Measurements from ENCODE around the gene GOLGA5.
"Not testable (repeated sequence)": the region's sequence is repeated elsewhere in the genome, so short reads cannot be mapped to it uniquely, and the experiment has no call there.

The GOLGA5 gene, protein sequence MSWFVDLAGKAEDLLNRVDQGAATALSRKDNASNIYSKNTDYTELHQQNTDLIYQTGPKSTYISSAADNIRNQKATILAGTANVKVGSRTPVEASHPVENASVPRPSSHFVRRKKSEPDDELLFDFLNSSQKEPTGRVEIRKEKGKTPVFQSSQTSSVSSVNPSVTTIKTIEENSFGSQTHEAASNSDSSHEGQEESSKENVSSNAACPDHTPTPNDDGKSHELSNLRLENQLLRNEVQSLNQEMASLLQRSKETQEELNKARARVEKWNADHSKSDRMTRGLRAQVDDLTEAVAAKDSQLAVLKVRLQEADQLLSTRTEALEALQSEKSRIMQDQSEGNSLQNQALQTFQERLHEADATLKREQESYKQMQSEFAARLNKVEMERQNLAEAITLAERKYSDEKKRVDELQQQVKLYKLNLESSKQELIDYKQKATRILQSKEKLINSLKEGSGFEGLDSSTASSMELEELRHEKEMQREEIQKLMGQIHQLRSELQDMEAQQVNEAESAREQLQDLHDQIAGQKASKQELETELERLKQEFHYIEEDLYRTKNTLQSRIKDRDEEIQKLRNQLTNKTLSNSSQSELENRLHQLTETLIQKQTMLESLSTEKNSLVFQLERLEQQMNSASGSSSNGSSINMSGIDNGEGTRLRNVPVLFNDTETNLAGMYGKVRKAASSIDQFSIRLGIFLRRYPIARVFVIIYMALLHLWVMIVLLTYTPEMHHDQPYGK

DNA sequence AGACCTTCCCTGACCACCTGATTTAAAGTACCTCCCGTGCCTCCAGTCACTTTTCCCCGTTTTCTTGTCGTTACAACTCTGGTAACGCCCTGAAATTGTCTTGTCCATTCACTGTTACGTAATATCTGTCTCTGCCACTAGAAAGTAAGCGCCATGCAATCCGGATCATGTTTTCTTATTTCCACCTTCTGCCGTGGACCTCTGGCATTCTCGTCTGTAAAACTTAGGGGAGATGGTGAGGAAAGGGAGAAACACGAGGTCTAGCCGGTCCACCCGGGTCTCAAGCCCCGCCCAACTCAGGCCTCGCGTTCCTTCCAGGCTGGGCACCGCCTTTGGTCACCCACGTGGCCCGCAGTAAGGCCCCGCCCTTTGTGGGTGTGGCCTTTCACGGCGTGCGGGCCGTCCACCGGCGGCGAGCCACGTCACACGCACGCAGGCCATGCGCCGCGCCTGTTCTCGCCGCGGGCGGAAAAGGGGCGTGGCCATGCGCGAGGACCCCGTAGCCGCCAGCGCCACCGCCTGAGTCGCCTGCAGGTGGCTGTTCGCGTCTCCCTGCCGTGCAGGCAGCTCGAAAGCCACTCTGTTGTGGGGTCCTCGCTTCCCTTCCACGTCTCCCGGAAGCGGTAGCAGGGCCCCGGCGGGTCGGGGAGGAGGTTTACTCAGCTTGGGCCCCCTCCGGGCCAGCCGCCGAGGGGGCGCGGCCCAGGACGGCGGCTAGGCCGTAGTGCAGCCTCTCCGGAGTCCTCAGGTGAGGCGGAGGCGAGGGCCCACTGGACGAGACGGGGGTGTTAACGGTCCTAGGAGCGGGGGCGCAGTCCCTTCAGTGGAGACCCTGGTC is at the start of gene GOLGA5:
Gene GOLGA5 (plus strand): TSS at position 597 of the 838 bp plus-strand sequence. CDS start 3,133 bp downstream, outside the sequence.
- DNase-seq = peak; percentile 100

DNA sequence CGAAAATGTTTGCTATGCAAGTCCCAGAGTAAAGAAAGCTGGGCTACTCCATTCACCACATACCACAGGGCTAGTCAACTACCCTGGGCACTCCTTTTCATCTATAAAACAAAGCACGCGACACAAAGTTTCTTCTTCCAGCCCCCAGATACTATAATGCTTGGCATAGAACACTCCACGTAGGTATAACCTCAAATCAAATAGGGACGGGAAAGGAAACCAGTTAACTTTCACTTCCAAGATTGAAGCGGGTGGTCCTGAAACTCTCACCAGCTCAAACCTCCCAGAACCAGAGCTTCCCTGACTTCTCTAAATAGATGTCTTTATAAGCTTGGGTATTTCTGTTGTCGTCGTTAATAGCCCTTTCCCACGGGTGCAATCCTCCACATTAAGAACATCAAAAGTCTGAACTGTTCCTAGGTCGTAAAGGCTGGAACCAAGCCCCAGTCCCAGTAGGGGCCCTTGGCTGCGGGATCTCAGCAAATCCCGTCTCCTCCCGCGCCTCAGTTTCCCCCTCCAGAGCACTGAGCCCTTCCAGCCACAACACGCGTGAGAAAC is 46.3 kb upstream of the GOLGA5 start:
- DNase-seq = peak; percentile 56

DNA sequence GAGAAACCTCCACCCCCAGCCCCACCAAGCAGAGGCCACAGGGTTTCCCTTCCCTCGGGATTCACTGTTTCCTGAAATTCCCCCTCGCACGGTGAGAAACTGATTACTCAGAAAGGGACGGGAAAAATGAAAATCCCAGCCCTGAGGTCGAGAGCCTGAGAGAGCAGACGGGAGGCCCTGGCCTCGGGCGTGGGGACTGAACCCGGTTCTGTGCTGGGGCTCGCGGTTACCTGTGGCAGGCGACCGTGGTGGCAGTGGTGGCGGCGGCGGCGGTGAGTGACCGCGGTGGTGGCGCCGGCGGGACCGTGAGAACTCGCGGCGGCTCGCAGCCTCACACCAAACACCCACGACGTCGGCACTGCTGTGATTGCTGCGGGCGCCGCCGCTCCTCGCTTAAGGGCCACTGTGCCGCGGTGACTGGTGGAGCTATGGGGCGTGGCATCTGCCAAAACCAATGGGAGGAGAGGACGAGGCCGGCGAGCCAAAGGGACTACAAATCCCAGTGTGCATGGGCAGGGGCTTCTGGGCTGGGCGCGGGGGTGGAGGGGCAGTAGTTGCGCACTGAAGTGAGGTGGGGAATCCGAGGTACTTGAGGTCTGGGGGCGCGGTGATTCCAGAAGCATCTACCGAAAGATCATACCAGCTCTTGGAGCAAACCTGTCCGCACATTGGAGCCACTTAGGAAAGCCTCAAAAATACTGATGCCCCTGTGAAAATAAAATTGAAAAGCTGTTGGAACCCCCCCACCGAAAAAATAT is 45.7 kb upstream of the GOLGA5 start, which contains the start of gene LGMN:
Gene LGMN (minus strand): TSS at position 369 of the 758 bp plus-strand sequence. CDS start 15,841 bp downstream, outside the sequence.
- peak; percentile 98 for DNase-seq

DNA sequence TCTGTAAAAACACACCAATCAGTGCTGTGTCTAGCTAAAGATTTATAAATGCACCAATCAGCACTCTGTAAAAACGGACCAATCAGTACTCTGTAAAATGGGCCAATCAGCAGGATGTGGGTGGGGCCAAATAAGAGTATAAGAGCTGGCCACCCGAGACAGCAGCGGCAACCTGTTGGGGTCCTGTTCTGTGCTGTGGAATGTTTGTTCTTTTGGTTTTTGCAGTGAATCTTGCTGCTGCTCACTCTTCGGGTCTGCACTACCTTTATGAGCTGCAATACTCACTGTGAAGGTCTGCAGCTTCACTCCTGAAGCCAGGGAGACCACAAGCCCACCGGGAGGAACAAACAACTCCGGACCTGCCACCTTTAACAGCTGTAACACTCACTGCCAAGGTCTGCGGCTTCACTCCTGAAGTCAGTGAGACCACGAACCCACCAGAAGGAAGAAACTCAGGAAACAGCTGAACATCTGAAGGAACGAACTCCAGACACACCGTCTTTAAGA is 43.8 kb upstream of the GOLGA5 start:
- DNase-seq = not testable (repeated sequence)

DNA sequence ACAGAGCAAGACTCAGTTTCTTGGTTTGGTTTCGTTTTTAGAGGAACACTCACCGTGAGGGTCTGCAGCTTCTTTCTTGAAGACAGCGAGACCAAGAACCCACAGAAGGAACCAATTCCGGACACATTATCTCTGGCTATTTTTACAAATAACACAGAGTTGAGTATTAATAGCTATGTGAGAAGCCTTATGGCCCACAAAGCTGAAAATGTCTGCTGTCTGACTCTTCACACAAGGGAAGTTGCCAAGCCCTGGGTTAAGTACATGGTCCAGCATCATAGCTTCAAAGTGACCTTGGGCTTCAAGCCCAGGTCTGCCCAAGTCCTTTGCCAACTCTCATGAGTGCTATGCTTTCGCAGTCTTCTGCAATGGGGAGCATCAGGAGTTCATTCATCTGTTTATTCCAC is 43.1 kb upstream of the GOLGA5 start:
- DNase-seq = no peak

DNA sequence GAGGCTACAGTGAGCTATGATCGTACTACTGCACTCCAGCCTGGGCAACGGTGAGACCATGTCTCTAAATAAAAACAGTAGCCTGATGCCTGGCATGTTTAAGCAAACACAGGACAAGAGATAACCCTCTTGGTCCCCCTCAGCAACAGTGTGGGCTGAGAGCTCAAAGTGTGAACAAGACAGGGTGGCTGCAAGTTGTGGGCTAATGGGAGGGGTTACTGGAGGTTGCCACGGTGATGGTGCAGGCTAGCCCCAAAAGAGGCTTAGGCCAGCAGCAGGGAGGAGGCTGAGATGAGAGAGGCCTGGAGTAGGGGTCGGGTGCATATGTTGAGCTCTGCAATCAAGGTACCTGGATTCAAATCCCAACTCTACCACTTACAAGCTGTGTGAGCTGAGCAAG is 42.3 kb upstream of the GOLGA5 start:
- no peak for DNase-seq

DNA sequence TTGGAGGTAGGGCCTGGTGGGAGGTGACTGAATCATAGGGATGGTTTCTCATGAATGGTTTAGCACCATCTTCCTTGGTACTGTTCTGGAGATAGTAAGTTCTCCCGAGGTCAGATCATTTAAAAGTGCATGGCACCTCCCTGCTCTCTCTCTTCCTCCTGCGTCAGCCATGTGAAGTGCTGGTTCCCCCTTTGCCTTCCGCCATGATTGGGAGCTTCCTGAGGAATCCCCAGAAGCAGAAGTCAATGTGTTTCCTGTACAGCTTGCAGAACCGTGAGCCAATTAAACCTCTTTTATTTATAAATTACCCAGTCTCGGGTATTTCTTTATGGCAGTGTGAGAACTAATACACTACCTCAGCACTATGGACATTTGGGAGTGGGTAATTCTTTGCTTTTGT is 40.9 kb upstream of the GOLGA5 start:
- no peak for DNase-seq

DNA sequence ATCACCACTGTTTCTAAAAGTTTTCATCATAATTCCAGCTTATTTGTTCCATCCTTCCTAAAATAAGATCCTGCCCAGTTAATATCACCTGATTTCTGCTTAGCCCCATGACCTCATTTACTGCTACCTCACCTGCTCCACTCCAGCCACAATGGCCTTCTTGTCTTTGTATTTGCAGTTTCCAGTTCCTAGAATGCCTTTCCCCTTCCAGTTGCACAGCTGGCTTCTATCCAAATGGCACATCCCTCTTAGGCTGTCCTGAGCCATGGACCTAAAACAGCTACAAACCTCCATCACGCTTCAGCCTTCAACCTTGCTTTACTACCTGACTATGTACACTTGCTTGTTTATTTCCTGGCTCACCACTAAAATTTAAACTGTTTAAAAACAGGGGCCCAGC is 39.1 kb upstream of the GOLGA5 start:
- peak; percentile 69 for DNase-seq

DNA sequence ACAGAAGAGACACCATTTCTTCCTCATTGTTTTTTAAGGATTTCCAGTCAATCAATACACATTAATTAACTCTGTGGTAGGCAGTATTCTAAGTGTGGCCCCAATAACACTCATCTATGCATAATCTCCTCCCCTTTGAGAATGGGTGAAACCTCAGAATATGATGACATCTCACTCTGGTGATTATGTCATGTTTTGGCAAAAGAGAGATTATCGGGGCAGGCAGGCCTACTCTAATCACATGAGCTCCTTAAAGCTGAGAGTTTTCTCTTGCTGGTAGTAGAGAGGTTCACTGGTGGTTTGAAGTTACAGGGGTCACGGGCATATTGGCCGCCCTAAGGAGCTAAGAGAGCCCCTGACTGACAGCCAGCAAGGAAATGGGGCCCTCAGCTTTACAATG is 38.6 kb upstream of the GOLGA5 start:
- DNase-seq = no peak

DNA sequence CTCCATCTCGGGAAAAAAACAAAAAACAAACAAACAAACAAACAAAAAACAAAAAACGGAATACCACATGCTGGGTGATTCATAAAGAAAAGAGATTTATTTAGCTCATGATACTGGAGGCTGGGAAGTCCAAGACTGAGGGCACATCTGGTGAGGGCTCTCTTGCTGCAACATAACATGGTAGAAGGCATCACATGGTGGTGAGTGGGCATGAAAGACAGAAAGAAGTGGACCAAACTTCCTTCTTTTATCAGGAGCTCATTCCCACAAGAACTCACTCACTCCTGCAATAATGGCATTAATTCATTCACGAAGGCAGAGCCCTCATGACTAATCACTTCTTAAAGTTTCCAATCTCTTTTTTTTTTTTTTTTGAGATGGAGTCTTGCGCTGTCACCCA is 37.7 kb upstream of the GOLGA5 start:
- DNase-seq = no peak

DNA sequence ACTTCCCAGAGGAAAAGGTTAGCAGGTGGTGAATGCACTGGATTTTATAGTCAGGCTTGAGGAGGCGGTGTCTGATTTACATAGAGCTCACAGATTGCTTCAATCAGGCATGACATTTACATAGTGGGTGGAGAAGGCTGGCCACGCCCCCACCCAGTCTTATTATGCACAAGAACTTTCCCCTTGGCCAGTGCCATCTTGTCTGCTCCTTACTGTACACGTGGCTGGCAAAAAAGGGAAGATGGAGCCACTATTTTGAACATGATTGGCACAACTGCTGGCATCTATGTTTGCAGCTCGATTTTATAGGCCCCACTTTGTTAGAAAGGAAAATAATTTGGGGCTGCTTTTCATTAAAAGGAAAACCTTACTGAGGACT is 34.8 kb upstream of the GOLGA5 start:
- peak; percentile 87 for DNase-seq

DNA sequence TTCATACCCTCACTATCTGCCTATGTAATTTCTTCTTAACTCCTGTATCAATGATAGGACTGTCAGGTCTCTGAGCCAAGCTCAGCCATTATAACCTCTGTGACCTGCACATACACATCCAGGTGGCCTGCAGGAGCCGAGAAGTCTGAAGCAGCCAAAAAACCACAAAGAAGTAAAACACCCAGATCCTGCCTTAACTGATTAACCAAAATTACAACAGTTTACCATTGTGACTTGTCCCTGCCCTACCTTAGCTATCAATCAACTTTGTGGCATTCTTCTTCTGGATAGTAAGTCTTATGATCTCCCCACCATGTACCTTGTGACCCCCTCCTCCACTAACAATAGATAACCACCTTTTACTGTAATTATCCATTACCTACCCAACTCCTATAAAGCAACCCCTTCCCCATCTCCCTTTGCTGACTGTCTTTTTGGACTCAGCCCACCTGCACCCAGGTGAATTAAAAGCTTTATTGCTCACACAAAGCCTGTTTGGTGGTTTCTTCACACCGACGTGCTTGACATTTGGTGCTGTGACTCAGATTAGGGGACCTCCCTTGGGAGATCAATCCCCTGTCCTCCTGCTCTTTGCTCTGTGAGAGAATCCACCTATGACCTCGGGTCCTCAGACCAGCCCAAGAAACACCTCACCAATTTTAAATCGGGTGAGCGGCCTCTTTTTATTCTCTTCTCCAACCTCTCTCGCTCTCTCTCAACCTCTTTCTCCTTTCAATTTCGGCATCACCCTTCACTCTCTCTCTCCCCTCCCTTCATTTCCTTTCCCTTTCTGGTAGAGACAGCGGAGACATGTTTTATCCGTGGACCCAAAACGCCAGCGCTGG is 34.2 kb upstream of the GOLGA5 start:
- DNase-seq = no peak

DNA sequence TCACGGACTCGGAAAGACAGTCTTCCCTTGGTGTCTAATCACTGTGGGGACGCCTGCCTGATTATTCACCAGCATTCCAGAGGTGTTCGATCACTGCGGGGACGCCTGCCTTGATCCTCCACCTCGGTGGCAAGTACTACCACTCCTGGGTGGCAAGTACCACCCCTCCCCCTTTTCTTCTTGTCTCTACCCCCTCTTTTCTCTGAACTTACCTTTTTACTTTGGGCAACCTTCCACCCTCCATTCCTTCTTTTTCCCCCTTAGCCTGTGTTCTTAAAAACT is 33.6 kb upstream of the GOLGA5 start:
- no peak for DNase-seq

DNA sequence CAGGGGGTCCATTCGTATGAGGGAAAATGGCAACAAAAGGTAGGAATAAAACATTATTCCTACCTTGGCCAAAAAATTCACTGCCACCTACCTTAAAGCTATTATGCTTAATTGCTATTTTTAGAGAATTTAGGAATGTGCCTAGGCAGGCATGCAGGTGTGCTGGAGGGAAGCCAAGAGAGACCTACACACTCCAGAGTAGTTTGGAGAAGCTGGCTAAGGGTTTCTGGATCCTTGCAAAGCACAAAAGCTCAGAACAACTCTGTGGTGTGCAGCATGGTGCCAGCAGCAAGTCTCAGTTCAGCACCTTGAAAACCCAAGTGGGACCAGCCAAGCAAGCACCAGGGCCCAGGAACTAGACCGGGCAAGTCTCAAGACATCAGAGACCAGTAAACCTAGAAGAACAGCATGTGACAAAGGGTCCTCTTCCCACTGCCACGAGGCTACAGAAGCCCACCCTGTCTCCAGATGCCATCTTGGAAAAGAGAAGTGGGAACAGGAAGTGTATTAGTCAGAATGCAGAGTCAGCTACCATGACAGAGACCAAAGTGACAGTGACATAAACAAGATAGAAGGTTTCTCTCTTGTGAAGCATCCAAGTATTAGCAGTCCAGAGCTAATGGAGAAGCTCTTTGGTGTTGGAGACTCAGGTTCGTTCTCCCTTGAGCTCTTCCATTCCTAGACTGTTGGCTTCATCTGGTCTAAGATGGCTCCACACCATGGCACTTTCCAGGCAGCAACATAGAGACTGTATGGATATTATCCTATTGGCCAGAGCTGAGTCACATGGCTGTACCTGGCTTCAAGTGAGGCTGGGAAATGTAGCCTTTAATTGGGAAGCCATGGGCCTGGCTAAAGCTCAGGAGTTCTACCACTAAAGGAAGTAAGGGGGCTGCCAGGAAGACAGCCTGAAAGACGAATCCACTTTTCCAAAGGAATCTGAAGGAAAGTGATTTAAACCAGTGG is 30.2 kb upstream of the GOLGA5 start:
- DNase-seq = peak; percentile 84

DNA sequence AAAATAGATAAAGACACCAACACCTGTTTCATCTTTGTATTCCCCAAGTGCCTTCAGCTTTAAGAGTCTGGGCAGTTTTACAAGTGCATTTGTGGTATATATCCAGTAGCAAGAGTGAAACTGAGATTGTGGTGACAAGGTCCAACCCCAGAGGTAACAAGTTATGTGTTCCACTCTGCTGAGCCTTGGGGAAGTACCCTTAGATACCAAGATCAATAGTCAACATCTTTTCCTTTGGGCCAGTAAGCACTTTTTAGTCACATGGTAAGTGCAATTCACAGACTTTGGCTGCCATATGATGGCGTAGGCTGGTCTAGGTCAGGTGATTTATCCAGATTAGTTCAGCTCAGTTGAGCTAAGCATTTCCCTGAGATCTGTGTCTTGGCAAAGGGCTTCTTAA is 25.9 kb upstream of the GOLGA5 start:
- DNase-seq = not testable (repeated sequence)

DNA sequence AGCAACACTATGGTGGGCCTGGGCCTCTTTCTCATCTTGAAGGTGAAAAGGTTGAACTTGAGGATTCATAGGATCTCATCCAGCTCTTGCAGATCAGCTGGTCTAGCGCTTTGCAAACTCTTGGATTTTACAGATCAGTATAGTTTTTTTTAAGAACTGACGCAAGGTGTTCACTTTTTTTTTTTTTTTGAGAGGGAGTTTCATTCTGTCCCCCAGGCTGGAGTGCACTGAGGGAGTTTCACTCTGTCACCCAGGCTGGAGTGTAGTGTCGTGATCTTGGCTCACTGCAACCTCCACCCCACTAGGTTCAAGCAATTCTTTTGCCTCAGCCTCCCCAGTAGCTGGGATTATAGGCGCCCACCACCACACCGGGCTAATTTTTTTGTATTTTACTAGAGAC is 25.3 kb upstream of the GOLGA5 start:
- no peak for DNase-seq

DNA sequence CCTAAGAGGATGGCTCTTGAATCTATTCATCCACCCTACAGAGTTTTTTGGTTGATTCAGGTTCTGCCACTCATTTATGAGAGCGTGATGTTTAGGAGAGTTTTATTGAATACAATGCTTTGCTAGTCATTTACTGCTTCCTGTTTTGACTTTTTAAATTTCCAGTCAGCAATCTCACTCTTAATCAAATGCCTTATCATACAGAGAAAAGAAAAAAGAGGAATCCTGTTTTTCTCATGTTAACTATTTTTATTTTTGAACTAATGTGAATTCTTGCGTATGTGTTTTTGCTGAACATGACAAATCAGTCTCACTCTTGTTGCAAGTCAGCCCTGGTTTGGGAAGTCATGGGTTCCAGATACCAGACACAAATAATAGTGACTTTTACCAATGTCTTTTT is 23.6 kb upstream of the GOLGA5 start:
- DNase-seq = no peak

DNA sequence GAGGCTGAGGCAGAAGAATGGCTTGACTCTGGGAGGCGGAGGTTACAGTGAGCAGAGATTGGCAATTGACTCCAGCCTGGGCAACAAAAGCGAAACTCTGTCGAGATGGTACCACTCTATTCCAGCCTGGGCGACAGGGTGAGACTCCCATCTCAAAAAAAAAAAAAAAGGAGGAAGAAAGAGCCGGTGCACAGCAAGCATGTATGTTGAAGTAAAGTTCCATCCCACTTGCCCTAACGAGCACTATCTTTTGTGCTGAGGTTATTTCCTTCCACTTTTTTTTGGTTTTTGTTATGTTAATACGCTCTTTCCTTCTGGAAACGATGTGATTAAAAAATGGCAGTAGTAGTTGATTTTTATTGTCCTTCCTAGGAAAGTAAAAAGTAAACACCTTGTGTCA is 19.5 kb upstream of the GOLGA5 start:
- DNase-seq = no peak

DNA sequence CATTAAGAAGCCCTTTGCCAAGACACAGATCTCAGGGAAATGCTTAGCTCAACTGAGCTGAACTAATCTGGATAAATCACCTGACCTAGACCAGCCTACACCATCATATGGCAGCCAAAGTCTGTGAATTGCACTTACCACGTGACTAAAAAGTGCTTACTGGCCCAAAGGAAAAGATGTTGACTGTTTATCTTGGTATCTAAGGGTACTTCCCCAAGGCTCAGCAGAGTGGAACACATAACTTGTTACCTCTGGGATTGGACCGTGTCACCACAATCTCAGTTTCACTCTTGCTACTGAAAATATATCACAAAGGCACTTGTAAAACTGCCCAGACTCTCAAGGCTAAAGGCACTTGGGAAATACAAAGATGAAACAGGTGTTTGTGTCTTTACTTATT is 18.8 kb upstream of the GOLGA5 start:
- DNase-seq = not testable (repeated sequence)
